Rectal smooth muscle tissue (tissue), 1 donor: ENCODE measurements around the gene PDSS1.
"Not testable (repeated sequence)": the region's sequence is repeated elsewhere in the genome, so short reads cannot be mapped to it uniquely, and the experiment has no call there.

ENCODE experiments used
- H3K27ac ChIP-seq: one replicate; pipeline ENCODE4 v1.7.0; 2013; ENCODE audit warnings: low read depth, low read length, inconsistent platforms
- H3K27me3 ChIP-seq: one replicate; pipeline ENCODE4 v1.7.0; 2013; ENCODE audit warnings: low read length; ENCODE audit not compliant: control insufficient read depth, insufficient read depth
- H3K36me3 ChIP-seq: one replicate; pipeline ENCODE4 v1.7.0; 2013; ENCODE audit warnings: low read length; ENCODE audit not compliant: control insufficient read depth, insufficient read depth
- H3K4me1 ChIP-seq: one replicate; pipeline ENCODE4 v1.7.0; 2013; ENCODE audit warnings: low read length; ENCODE audit not compliant: control insufficient read depth, insufficient read depth
- H3K4me3 ChIP-seq: one replicate; pipeline ENCODE4 v1.7.0; 2013; ENCODE audit warnings: low read length
- H3K9ac ChIP-seq: one replicate; pipeline ENCODE4 v1.7.0; 2013; ENCODE audit warnings: low read length

Gene PDSS1

GRCh38 chr10:26682931-26683330 lies 14.6 kb upstream of the PDSS1 start:
- H3K27me3 ChIP-seq = no peaks in the 10 kb centered on the region
- no peaks in the 10 kb centered on the region for H3K36me3 ChIP-seq
- no peak overlapping the region for H3K9ac ChIP-seq
- no peak overlapping the region for H3K27ac ChIP-seq
- no peak overlapping the region for H3K4me3 ChIP-seq
- no peaks in the 10 kb centered on the region for H3K4me1 ChIP-seq

GRCh38 chr10:26684667-26685264 lies 12.7 kb upstream of the PDSS1 start:
- H3K36me3 ChIP-seq, H3K4me1 ChIP-seq, H3K4me3 ChIP-seq, H3K27me3 ChIP-seq, H3K27ac ChIP-seq, H3K9ac ChIP-seq: not testable (repeated sequence)

- Histone ChIP-seq H3K36me3 (no peaks in the 10 kb centered on the region), H3K27me3 (no peaks in the 10 kb centered on the region), H3K9ac (no peak overlapping the region), H3K27ac (no peak overlapping the region), H3K4me1 (no peaks in the 10 kb centered on the region), H3K4me3 (no peak overlapping the region)
These were observed 12.1 kb upstream of the PDSS1 start for GRCh38 chr10:26685441-26685840.

GRCh38 chr10:26689399-26689798 lies 8.1 kb upstream of the PDSS1 start:
- no peaks in the 10 kb centered on the region for H3K36me3 ChIP-seq
- H3K4me3 ChIP-seq = no peak overlapping the region
- H3K4me1 ChIP-seq = no peaks in the 10 kb centered on the region
- no peak overlapping the region for H3K27ac ChIP-seq
- H3K9ac ChIP-seq = no peak overlapping the region
- no peaks in the 10 kb centered on the region for H3K27me3 ChIP-seq

GRCh38 chr10:26690731-26691475 lies 6.6 kb upstream of the PDSS1 start:
- Histone ChIP-seq H3K9ac (no peak overlapping the region), H3K27ac (no peak overlapping the region), H3K4me3 (no peak overlapping the region), H3K4me1 (no peaks in the 10 kb centered on the region), H3K27me3 (no peaks in the 10 kb centered on the region), H3K36me3 (no peaks in the 10 kb centered on the region)

GRCh38 chr10:26694536-26694935 lies 3.0 kb upstream of the PDSS1 start:
- H3K27ac ChIP-seq, H3K27me3 ChIP-seq, H3K4me1 ChIP-seq, H3K9ac ChIP-seq, H3K36me3 ChIP-seq, H3K4me3 ChIP-seq: not testable (repeated sequence)

GRCh38 chr10:26696786-26697162 lies 727 bp upstream of the PDSS1 start:
- Histone ChIP-seq H3K4me1 (peaks cover 4% of the 10 kb centered on the region), H3K36me3 (no peaks in the 10 kb centered on the region), H3K27me3 (no peaks in the 10 kb centered on the region), H3K27ac (peak overlapping the region; percentile 89), H3K4me3 (peak overlapping the region; percentile 95), H3K9ac (peak overlapping the region; percentile 74)

GRCh38 chr10:26697922-26698608 lies 564 bp downstream of the PDSS1 start:
- Histone ChIP-seq H3K4me1 (peaks cover 4% of the 10 kb centered on the region), H3K27me3 (no peaks in the 10 kb centered on the region), H3K9ac (peak overlapping the region; percentile 49), H3K4me3 (peak overlapping the region; percentile 95), H3K36me3 (no peaks in the 10 kb centered on the region), H3K27ac (no peak overlapping the region)

- Histone ChIP-seq H3K9ac (no peak overlapping the region), H3K4me1 (peaks cover 4% of the 10 kb centered on the region), H3K4me3 (peak overlapping the region; percentile 95), H3K36me3 (no peaks in the 10 kb centered on the region), H3K27me3 (no peaks in the 10 kb centered on the region), H3K27ac (no peak overlapping the region)
These were observed 1.4 kb downstream of the PDSS1 start for GRCh38 chr10:26698909-26699308.

- no peaks in the 10 kb centered on the region for H3K27me3 ChIP-seq
- no peak overlapping the region for H3K4me3 ChIP-seq
- peaks cover 4% of the 10 kb centered on the region for H3K4me1 ChIP-seq
- no peak overlapping the region for H3K27ac ChIP-seq
- H3K9ac ChIP-seq = no peak overlapping the region
- H3K36me3 ChIP-seq = no peaks in the 10 kb centered on the region
These were observed 2.1 kb downstream of the PDSS1 start for GRCh38 chr10:26699631-26700030.

GRCh38 chr10:26700884-26701630 lies 3.6 kb downstream of the PDSS1 start:
- Histone ChIP-seq H3K27me3 (no peaks in the 10 kb centered on the region), H3K27ac (no peak overlapping the region), H3K36me3 (no peaks in the 10 kb centered on the region), H3K4me3 (no peak overlapping the region), H3K9ac (no peak overlapping the region), H3K4me1 (peaks cover 4% of the 10 kb centered on the region)

GRCh38 chr10:26703096-26703495 lies 5.6 kb downstream of the PDSS1 start:
- Histone ChIP-seq H3K9ac (no peak overlapping the region), H3K27ac (no peak overlapping the region), H3K27me3 (no peaks in the 10 kb centered on the region), H3K4me1 (peaks cover 3% of the 10 kb centered on the region), H3K36me3 (peaks cover 5% of the 10 kb centered on the region), H3K4me3 (no peak overlapping the region)
